Measurements from ENCODE around the gene KIF15.

The KIF15 gene

GRCh38 chr3:44885618-44886017, 124.0 kb downstream of the KIF15 start:
- DNase-seq = no peak

DNA sequence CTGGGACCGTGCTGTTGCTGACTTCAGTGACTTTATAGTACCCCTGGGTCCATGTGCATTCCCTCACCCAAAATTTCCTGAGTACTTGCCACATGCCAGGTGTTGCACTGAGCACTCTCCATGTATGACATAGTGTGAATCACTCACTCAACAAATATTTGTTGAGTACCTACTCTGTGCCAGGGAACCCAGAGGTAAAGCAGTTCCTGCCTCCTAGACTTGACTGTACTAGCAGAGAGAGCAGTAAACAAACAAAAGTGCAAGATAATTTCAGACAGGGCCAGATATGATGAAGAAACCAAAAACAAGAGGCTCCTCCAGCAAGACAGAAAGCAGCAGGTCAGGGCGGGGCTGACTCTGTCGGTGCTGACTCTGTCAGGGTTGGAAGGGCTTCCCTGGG, 125.0 kb downstream of the KIF15 start:
- DNase-seq = no peak

GRCh38 chr3:44887101-44887500, 125.5 kb downstream of the KIF15 start:
- DNase-seq = no peak

GRCh38 chr3:44890258-44890657, 128.7 kb downstream of the KIF15 start:
- no peak for DNase-seq

- no peak for DNase-seq
These were observed 129.3 kb downstream of the KIF15 start for GRCh38 chr3:44890852-44891251.

DNA sequence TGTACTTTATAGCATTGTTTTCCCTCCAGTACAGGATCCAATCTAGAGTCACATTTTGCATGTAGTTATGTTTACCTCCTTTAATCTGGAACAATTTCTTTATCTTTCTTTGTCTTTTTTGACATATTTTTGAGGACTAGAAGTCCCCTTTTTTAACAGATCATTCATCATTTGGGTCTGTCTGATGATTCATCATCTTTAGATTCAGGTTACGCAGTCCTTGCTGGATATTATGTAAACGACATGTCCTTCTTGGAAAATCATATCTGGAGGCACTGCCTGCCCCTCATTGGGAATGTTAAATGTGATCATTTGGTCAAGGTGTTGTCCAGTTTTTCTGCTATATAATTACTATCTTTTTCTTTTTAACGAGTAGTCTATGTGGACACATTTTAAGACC, 131.1 kb downstream of the KIF15 start:
- no peak for DNase-seq

- no peak for DNase-seq
These were observed 131.5 kb downstream of the KIF15 start for GRCh38 chr3:44893097-44893496.

- no peak for DNase-seq
These were observed 132.9 kb downstream of the KIF15 start for GRCh38 chr3:44894485-44894884.

DNA sequence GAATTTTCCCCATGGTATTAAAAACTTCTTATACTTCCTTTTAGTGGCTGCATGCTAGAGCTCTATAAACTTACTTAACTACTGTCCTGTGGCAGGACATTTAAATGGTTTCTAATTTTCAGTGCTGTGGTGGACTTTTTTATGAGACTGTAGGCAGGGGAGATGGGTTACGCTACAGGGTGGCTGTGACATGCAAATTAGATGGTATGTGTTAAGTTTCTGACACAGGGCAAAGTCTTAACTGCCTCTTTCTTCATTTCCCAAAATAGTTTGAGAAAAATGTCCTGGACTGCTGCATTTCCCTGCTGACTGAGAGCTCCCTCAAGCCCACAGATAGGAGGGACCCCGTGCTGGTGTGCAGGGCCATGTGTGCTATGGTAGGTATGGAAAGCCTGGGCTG, 134.8 kb downstream of the KIF15 start:
- DNase-seq = no peak

- no peak for DNase-seq
These were observed 138.2 kb downstream of the KIF15 start for GRCh38 chr3:44899683-44900367.

DNA sequence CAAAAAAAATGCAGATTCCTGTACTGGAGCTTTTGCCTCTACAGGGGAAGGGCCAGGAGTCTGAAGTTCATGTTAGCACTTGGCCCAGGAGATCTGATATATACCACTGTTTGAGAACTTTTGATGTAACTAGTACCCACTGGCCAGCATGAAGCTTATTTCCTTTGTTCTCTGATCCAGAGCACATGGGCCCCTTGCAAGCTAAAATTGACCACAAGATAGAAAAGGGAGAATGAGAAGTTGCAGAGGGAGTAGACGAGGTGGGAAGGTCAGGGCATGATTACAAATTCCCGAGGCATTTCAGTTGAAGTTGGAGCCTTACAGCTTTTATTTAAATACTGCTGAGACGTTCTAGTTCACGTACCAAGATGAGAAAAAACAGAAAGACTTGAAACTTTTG, 141.0 kb downstream of the KIF15 start:
- no peak for DNase-seq
